Activated CD4-positive, alpha-beta T cell treated with anti-CD3 and anti-CD28 coated beads for 36 hours (primary cell): ENCODE measurements around the gene DGCR2. TPM values are rescaled to one million over a fixed set of nuclear protein-coding genes. Genes with fewer than 3 reads are reported as not detected.
"Not testable (repeated sequence)": the region's sequence is repeated elsewhere in the genome, so short reads cannot be mapped to it uniquely, and the experiment has no call there.

Source experiments
- ATAC-seq: fragments of 200-7000 bp; cut with Tn5 transposase; one replicate; pipeline ENCODE4 v1.10.0; 2021; ENCODE audit warnings: mild to moderate bottlenecking, moderate library complexity
- CTCF ChIA-PET: fragments of 350-600 bp; sonication (Branson Sonifier 250); formaldehyde crosslinking; loops from one replicate; lab custom pipeline; 2021; ENCODE audit warnings: antibody characterized with exemption; lab: Charles Lee
- POLR2A ChIA-PET: fragments of 350-600 bp; sonication (Branson Sonifier 250); formaldehyde crosslinking; loops from one replicate; lab custom pipeline; 2021; ENCODE audit warnings: antibody characterized with exemption, inconsistent platforms; lab: Charles Lee
- DNase-seq: peaks from one replicate; pipeline ENCODE4 v3.0.0-alpha.2; 2020
- H3K27ac Mint-ChIP-seq: one replicate; pipeline ENCODE4 v1.8.0; 2021; ENCODE audit warnings: mixed read lengths
- H3K27me3 Mint-ChIP-seq: one replicate; pipeline ENCODE4 v1.8.0; 2021; ENCODE audit warnings: mixed read lengths
- H3K36me3 Mint-ChIP-seq: one replicate; pipeline ENCODE4 v1.8.0; 2021; ENCODE audit warnings: low read depth, mixed read lengths
- H3K4me1 Mint-ChIP-seq: one replicate; pipeline ENCODE4 v1.8.0; 2021; ENCODE audit warnings: mixed read lengths
- H3K4me3 Mint-ChIP-seq: one replicate; pipeline ENCODE4 v1.8.0; 2021; ENCODE audit warnings: mild to moderate bottlenecking, moderate library complexity, mixed read lengths
- H3K9me3 Mint-ChIP-seq: one replicate; pipeline ENCODE4 v1.8.0; 2021; ENCODE audit warnings: low read depth, mixed read lengths
- intact Hi-C, 2 experiments: fragments of 100-400 bp; cut with DNase I in 1 of 2; cut with micrococcal nuclease in 1 of 2; formaldehyde crosslinking; loops; one replicate each; pipeline versions ENCODE4 v1.14.2 to v1.15.1; 2022 to 2024; cut with DNase I, micrococcal nuclease
- total RNA-seq, 2 experiments: library from RNA; stranded (reverse); gene quantifications; one replicate each; pipeline ENCODE4 v1.2.3, GENCODE V29; 2021

DGCR2 gene
- total RNA-seq, 2 experiments from 2014 or later = 23.7 to 27.5 TPM

GRCh38 chr22:19034031-19034723, 88.0 kb downstream of the DGCR2 start:
- H3K36me3 Mint-ChIP-seq, intact Hi-C loops, DNase-seq, H3K4me1 Mint-ChIP-seq, POLR2A ChIA-PET, H3K27me3 Mint-ChIP-seq, H3K4me3 Mint-ChIP-seq, CTCF ChIA-PET, H3K9me3 Mint-ChIP-seq, H3K27ac Mint-ChIP-seq, ATAC-seq: not testable (repeated sequence)

GRCh38 chr22:19033568-19033905, 88.7 kb downstream of the DGCR2 start:
- intact Hi-C loops, H3K9me3 Mint-ChIP-seq, H3K36me3 Mint-ChIP-seq, H3K4me1 Mint-ChIP-seq, DNase-seq, H3K4me3 Mint-ChIP-seq, H3K27ac Mint-ChIP-seq, H3K27me3 Mint-ChIP-seq, ATAC-seq, POLR2A ChIA-PET: not testable (repeated sequence)
- CTCF ChIA-PET = interaction anchor here (0.6 kb wide), 1 partner anchor 73 kb away, joined by 3 read pairs; no protein-coding TSS in a partner anchor

DNA sequence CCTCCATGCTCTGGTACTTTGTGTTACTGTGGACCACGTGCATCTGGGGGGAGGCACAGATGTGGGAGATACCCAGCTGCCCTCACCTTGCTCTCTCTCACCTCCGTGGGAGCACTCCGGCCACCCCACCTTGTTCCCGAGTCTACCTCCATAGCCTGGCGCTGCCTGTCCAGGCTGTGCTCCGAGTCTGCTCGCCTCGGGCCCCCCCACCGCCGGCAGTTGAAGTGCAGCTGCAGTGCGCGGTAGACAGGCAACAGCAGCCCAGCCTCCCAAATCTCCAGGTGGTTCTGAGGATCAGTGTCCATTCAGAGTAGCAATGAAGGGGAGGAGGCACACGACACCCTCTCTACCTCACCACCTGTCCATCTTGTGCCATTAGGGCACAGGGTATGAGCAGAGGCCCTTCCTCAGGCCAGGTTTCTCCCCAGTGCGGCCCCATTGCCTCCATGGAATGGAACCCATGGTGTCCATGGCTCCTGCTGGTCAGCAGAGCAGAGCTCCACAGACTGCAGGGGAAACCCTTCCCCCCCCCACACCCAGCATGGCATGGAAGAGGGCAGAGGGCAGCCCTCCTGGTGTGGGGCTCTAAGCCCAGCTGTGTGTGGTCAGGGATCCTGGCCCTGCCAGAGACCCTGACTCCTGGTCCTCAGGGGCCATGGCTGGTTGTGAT, 89.2 kb downstream of the DGCR2 start:
- CTCF ChIA-PET = interaction anchor here (0.6 kb wide), 1 partner anchor 74 kb away, joined by 3 read pairs; no protein-coding TSS in a partner anchor
- H3K9me3 Mint-ChIP-seq, DNase-seq, H3K4me3 Mint-ChIP-seq, H3K27ac Mint-ChIP-seq, H3K27me3 Mint-ChIP-seq, H3K36me3 Mint-ChIP-seq, POLR2A ChIA-PET, ATAC-seq, H3K4me1 Mint-ChIP-seq, intact Hi-C loops: not testable (repeated sequence)

DNA sequence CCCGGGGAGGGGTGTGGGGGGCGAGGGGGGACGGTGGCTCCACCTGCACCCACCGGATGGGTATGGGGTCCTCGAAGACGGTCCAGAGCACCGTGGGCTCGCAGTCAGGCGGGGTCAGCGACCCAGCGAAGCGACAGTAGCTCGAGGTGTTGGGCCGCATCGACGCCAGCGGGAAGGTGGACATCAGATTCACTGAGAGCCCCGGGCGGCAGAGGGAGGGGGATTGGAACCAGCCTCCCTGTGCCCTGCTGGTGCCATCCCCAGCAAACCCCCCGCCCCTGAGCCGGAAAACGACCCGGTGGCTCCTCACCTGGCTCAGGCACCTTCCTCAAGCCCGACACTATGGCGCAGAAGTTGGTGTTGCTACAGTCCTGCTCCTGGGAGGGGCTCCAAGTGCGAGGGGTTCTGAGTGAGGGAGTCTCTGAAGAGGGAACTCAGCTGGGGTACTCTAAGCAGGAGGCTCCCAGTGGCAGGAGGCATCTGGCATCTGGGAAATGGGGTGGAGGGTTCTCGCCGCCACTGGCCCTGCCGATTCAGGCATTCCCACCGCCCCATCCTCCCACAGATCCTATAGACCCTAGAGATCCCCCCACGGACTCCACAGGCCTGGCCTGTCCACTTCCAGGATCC, 89.9 kb downstream of the DGCR2 start:
- H3K27me3 Mint-ChIP-seq, ATAC-seq, H3K36me3 Mint-ChIP-seq, H3K9me3 Mint-ChIP-seq, CTCF ChIA-PET, intact Hi-C loops, H3K4me1 Mint-ChIP-seq, H3K4me3 Mint-ChIP-seq, POLR2A ChIA-PET, DNase-seq, H3K27ac Mint-ChIP-seq: not testable (repeated sequence)

DNA sequence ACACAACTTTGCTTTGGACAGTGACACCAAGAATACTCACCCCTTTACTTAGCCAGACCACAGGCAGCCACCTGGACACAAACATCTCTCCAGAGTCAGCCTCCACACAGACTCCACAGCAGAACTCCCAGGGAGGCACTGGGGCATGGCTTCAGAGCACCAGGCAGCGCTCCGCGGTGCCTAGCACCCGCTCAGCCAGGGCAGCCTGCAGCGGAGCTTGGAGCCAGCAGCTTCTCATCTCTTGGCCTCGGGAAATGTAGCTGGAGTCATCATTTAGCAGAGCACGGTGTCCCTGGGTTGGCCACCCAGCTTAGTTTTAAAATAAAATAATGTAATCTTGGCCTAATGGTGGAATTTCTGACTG, 91.3 kb downstream of the DGCR2 start:
- intact Hi-C loops, DNase-seq, H3K36me3 Mint-ChIP-seq, H3K4me3 Mint-ChIP-seq, POLR2A ChIA-PET, H3K4me1 Mint-ChIP-seq, ATAC-seq, CTCF ChIA-PET, H3K27ac Mint-ChIP-seq, H3K9me3 Mint-ChIP-seq: not testable (repeated sequence)
- H3K27me3 Mint-ChIP-seq = peaks cover 14% of the 10 kb centered on the region

- POLR2A ChIA-PET, intact Hi-C loops, H3K4me3 Mint-ChIP-seq, ATAC-seq, DNase-seq, H3K4me1 Mint-ChIP-seq, H3K27ac Mint-ChIP-seq, H3K36me3 Mint-ChIP-seq, H3K9me3 Mint-ChIP-seq: not testable (repeated sequence)
- H3K27me3 Mint-ChIP-seq = peaks cover 14% of the 10 kb centered on the region
- CTCF ChIA-PET = interaction anchor here (0.9 kb wide), 1 partner anchor 547 kb away, joined by 3 read pairs; no protein-coding TSS in a partner anchor
These were observed 91.9 kb downstream of the DGCR2 start for GRCh38 chr22:19030226-19030888.

- ATAC-seq, H3K27ac Mint-ChIP-seq, intact Hi-C loops, H3K36me3 Mint-ChIP-seq, H3K4me3 Mint-ChIP-seq, DNase-seq, H3K4me1 Mint-ChIP-seq, H3K9me3 Mint-ChIP-seq, POLR2A ChIA-PET: not testable (repeated sequence)
- peaks cover 14% of the 10 kb centered on the region for H3K27me3 Mint-ChIP-seq
- CTCF ChIA-PET = interaction anchor here (0.6 to 0.9 kb wide), 2 partner anchors 121 to 548 kb away, joined by 3 read pairs; partner anchors contain the start of gene GSC2
These were observed 92.8 kb downstream of the DGCR2 start for GRCh38 chr22:19029113-19030103.

DNA sequence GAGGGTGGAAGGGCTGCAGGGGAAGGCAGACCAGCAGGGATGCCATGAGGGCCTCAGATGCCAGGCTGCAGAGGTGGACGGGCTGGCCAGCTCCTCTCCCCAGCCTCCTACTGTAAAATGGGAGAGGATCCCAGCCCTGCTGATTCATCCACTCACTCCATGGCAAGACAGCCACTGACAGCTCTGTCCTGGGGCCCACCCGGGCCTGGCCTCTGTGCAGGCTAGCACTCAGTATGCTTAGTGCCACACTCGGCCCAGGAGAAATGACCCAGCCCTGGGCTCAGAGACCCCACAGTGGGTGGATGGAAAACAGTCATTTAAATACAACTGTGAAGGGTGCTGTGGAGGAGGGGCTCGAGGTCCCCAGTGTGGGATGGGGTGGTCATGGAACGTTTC, 94.2 kb downstream of the DGCR2 start:
- H3K4me3 Mint-ChIP-seq, H3K9me3 Mint-ChIP-seq, H3K27ac Mint-ChIP-seq, H3K36me3 Mint-ChIP-seq, CTCF ChIA-PET, intact Hi-C loops, ATAC-seq, POLR2A ChIA-PET, DNase-seq, H3K4me1 Mint-ChIP-seq: not testable (repeated sequence)
- peaks cover 16% of the 10 kb centered on the region for H3K27me3 Mint-ChIP-seq

DNA sequence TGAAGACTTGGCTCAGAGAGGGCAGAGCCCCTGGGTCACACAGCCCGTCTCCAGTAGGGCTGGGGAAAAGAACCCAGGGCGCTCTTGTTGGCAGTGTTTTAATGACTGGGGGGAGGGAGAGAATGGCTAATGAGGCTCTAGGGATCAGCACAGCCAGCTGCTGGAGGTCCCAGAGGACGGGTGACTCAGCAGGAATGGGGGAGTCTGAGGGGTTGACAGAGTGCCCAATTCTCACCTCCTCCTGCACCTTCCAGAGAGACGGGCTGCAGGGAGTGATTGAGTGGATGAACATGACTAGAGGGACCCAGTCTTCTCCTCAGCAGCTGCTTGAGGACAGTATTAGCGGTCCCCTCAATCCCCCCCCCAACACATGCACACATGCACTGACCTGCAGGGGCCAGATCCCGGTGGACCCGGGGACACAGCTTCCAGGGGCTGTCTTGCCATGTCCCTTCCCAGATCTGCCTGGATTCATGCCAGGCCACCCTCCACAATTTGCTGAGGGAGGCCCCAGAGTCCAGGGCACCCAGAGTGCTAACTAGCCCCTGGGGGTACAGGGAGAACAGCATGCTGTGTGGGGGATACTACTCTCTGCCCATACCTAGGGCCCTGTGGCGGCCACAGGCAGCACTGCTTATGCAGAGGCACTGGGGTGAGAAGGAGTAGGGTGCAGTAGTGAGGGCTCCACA, 94.7 kb downstream of the DGCR2 start:
- H3K4me1 Mint-ChIP-seq, CTCF ChIA-PET, POLR2A ChIA-PET, ATAC-seq, H3K27ac Mint-ChIP-seq, intact Hi-C loops, H3K36me3 Mint-ChIP-seq, H3K4me3 Mint-ChIP-seq, DNase-seq, H3K9me3 Mint-ChIP-seq: not testable (repeated sequence)
- peaks cover 17% of the 10 kb centered on the region for H3K27me3 Mint-ChIP-seq

DNA sequence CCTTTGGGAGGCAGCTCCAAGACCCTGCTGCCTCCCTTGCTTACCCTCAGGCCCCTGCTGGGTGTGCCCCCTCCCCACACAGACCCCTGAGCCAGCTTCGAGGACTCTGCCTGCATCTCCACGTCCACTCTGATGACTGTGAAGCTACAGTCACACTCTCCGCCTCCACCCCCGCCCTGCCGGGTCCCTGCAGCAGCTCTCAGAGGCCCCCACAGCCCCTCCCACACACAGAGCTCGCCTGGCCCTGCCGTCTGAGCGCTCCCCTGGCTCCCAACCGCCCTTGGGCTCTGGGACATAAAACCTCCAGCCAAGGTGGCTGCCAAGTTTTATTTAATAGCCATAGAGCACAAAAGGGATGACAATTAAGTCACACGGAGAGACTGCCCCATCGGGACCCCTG, 96.1 kb downstream of the DGCR2 start:
- H3K27ac Mint-ChIP-seq, CTCF ChIA-PET, intact Hi-C loops, H3K4me3 Mint-ChIP-seq, ATAC-seq, H3K9me3 Mint-ChIP-seq, POLR2A ChIA-PET, H3K36me3 Mint-ChIP-seq, DNase-seq, H3K4me1 Mint-ChIP-seq: not testable (repeated sequence)
- H3K27me3 Mint-ChIP-seq = peaks cover 17% of the 10 kb centered on the region
